ENCODE data around the gene SMYD1.

Gene SMYD1

GRCh38 chr2:88147145-88147544 is 79.5 kb downstream of the SMYD1 start:
- no peak for DNase-seq

GRCh38 chr2:88148929-88149438 is 81.4 kb downstream of the SMYD1 start:
- no peak for DNase-seq

GRCh38 chr2:88159481-88159880 is 91.9 kb downstream of the SMYD1 start:
- DNase-seq: no peak

- DNase-seq: peak; percentile 78
Observed at GRCh38 chr2:88159955-88160415, 92.4 kb downstream of the SMYD1 start.

GRCh38 chr2:88160517-88160916 is 92.9 kb downstream of the SMYD1 start:
- DNase-seq: no peak

GRCh38 chr2:88161446-88162244 is 94.0 kb downstream of the SMYD1 start:
- no peak for DNase-seq

Data from fibroblast of skin of scalp (primary cell).